Neural cell (in vitro differentiated cells): Measurements from ENCODE around the gene FBXW2.

Experiments
- EP300 ChIP-seq: fragments of 450-650 bp; conservative IDR thresholded peaks from 2 replicates; pipeline ENCODE4 v1.6.1; 2014; ENCODE audit warnings: antibody characterized with exemption, mild to moderate bottlenecking, moderate library complexity; ENCODE audit not compliant: poor library complexity, severe bottlenecking
- EZH2 ChIP-seq: fragments of 200-600, 300-800 bp; shearing (Covaris generic), sonication (generic); IDR thresholded peaks from 2 replicates; pipeline ENCODE4 v1.6.1; 2014; ENCODE audit warnings: antibody characterized with exemption, low read length, borderline replicate concordance, mild to moderate bottlenecking; ENCODE audit not compliant: insufficient read depth, poor library complexity, severe bottlenecking
- MXI1 ChIP-seq: fragments of 450-650 bp; conservative IDR thresholded peaks from 2 replicates; pipeline ENCODE4 v1.6.1; 2014; ENCODE audit warnings: antibody characterized with exemption, mild to moderate bottlenecking; ENCODE audit not compliant: poor library complexity, severe bottlenecking
- POLR2AphosphoS5 ChIP-seq: IDR thresholded peaks from 2 replicates; pipeline ENCODE4 v1.6.1; 2012
- REST ChIP-seq: IDR thresholded peaks from 2 replicates; pipeline ENCODE4 v1.6.1; 2012; ENCODE audit warnings: borderline replicate concordance
- TF ChIP-seq, protein P1 (sequence below): fragments of 450-650 bp; IDR thresholded peaks from 2 replicates; pipeline ENCODE4 v1.5.1; 2014; ENCODE audit warnings: antibody characterized with exemption, mild to moderate bottlenecking, moderate library complexity; ENCODE audit not compliant: poor library complexity, severe bottlenecking

- TF ChIP-seq, protein P1, sequence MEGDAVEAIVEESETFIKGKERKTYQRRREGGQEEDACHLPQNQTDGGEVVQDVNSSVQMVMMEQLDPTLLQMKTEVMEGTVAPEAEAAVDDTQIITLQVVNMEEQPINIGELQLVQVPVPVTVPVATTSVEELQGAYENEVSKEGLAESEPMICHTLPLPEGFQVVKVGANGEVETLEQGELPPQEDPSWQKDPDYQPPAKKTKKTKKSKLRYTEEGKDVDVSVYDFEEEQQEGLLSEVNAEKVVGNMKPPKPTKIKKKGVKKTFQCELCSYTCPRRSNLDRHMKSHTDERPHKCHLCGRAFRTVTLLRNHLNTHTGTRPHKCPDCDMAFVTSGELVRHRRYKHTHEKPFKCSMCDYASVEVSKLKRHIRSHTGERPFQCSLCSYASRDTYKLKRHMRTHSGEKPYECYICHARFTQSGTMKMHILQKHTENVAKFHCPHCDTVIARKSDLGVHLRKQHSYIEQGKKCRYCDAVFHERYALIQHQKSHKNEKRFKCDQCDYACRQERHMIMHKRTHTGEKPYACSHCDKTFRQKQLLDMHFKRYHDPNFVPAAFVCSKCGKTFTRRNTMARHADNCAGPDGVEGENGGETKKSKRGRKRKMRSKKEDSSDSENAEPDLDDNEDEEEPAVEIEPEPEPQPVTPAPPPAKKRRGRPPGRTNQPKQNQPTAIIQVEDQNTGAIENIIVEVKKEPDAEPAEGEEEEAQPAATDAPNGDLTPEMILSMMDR = no peak
- no peak for TF ChIP-seq EP300
- TF ChIP-seq EZH2 = no peak
- TF ChIP-seq REST = no peak
- no peak for TF ChIP-seq MXI1
- no peak for TF ChIP-seq POLR2AphosphoS5
Measured at GRCh38 chr9:120787933-120788332, 5.3 kb downstream of the FBXW2 start.
